ENCODE data around the gene PITHD1.
"Not testable (repeated sequence)": the region's sequence is repeated elsewhere in the genome, so short reads cannot be mapped to it uniquely, and the experiment has no call there.

The PITHD1 gene

GRCh38 chr1:23826590-23826989 is 48.4 kb downstream of the PITHD1 start:
- DNase-seq: not testable (repeated sequence)

GRCh38 chr1:23827717-23828116 is 49.5 kb downstream of the PITHD1 start:
- no peak for DNase-seq

- not testable (repeated sequence) for DNase-seq
These were observed 55.9 kb downstream of the PITHD1 start for GRCh38 chr1:23834156-23834555.

- DNase-seq: no peak
These were observed 57.8 kb downstream of the PITHD1 start for GRCh38 chr1:23836037-23836436.

Data from islet precursor cell (in vitro differentiated cells).